GM23338 (cell line): ENCODE data around the gene UBE3C. TPM values are rescaled to one million over a fixed set of nuclear protein-coding genes. Genes with fewer than 3 reads are reported as not detected.

Experiments
- ATAC-seq: fragments of 200-7000 bp; cut with Tn5 transposase; 3 replicates; pipeline ENCODE4 v1.9.1; 2020
- DNase-seq: peaks from one replicate; pipeline ENCODE4 v3.0.0-alpha.2; 2015; ENCODE audit warnings: low spot score
- H2AFZ ChIP-seq: fragments of 200-600 bp; sonication (generic); 2 replicates; pipeline ENCODE4 v1.8.0; 2016; ENCODE audit warnings: antibody characterized with exemption, mild to moderate bottlenecking, moderate library complexity
- H3F3A ChIP-seq: fragments of 200-600 bp; sonication (generic); replicated peaks from 2 replicates; pipeline ENCODE4 v1.8.0; 2017; ENCODE audit warnings: antibody characterized with exemption, mixed run types, low read depth
- H3K27ac ChIP-seq: fragments of 200-600 bp; sonication (generic); 2 replicates; pipeline ENCODE4 v1.6.1; 2016; ENCODE audit warnings: low read depth
- H3K27me3 ChIP-seq: fragments of 200-600 bp; sonication (generic); 2 replicates; pipeline ENCODE4 v1.8.0; 2016; ENCODE audit warnings: mild to moderate bottlenecking, mixed run types, moderate library complexity; ENCODE audit not compliant: insufficient read depth
- H3K36me3 ChIP-seq: fragments of 200-600 bp; sonication (generic); 2 replicates; pipeline ENCODE4 v1.8.0; 2016; ENCODE audit warnings: mild to moderate bottlenecking; ENCODE audit not compliant: insufficient read depth
- H3K4me1 ChIP-seq: fragments of 200-600 bp; sonication (generic); 2 replicates; pipeline ENCODE4 v1.8.0; 2016; ENCODE audit warnings: mild to moderate bottlenecking, moderate library complexity; ENCODE audit not compliant: insufficient read depth
- H3K4me2 ChIP-seq: fragments of 200-600 bp; sonication (generic); 2 replicates; pipeline ENCODE4 v1.7.1; 2017; ENCODE audit warnings: mixed run types
- H3K4me3 ChIP-seq: fragments of 200-600 bp; sonication (generic); 2 replicates; pipeline ENCODE4 v1.6.1; 2016; ENCODE audit warnings: mixed run types
- H3K79me2 ChIP-seq: fragments of 200-600 bp; sonication (generic); replicated peaks from 2 replicates; pipeline ENCODE4 v1.8.0; 2017; ENCODE audit warnings: mild to moderate bottlenecking; ENCODE audit not compliant: insufficient read depth
- H3K9me2 ChIP-seq: fragments of 200-600 bp; sonication (generic); 2 replicates; pipeline ENCODE4 v1.8.0; 2017; ENCODE audit not compliant: insufficient read depth
- H4K20me1 ChIP-seq: fragments of 200-600 bp; sonication (generic); replicated peaks from 2 replicates; pipeline ENCODE4 v1.8.0; 2017; ENCODE audit warnings: mild to moderate bottlenecking; ENCODE audit not compliant: insufficient read depth
- H3K27ac Mint-ChIP-seq: 2 replicates; pipeline ENCODE4 v1.8.0; 2020; ENCODE audit warnings: inconsistent platforms, mild to moderate bottlenecking, moderate library complexity, mixed read lengths
- H3K27me3 Mint-ChIP-seq: 3 replicates; pipeline ENCODE4 v1.8.0; 2022; ENCODE audit warnings: low read depth, mild to moderate bottlenecking, moderate library complexity, mixed read lengths, inconsistent platforms; ENCODE audit not compliant: insufficient read depth, poor library complexity
- H3K36me3 Mint-ChIP-seq: 3 replicates; pipeline ENCODE4 v1.8.0; 2021; ENCODE audit warnings: low read depth, mild to moderate bottlenecking, inconsistent platforms, moderate library complexity, mixed read lengths
- H3K4me1 Mint-ChIP-seq: 3 replicates; pipeline ENCODE4 v1.8.0; 2020; ENCODE audit warnings: mild to moderate bottlenecking, inconsistent platforms, mixed read lengths
- H3K4me3 Mint-ChIP-seq: 3 replicates; pipeline ENCODE4 v1.8.0; 2021; ENCODE audit warnings: moderate library complexity, mild to moderate bottlenecking, inconsistent platforms, mixed read lengths
- H3K9me3 Mint-ChIP-seq: 3 replicates; pipeline ENCODE4 v1.8.0; 2020; ENCODE audit warnings: moderate library complexity, mild to moderate bottlenecking, inconsistent platforms, mixed read lengths
- ETS1 ChIP-seq: IDR thresholded peaks from 2 replicates; pipeline ENCODE4 v1.6.1; 2016; ENCODE audit warnings: antibody characterized with exemption
- EZH2 ChIP-seq: fragments of 200-600 bp; sonication (generic); IDR thresholded peaks from one replicate; pipeline ENCODE4 v1.8.0; 2017; ENCODE audit warnings: antibody characterized with exemption, mild to moderate bottlenecking, low read depth; ENCODE audit not compliant: unreplicated experiment
- EZH2phosphoT487 ChIP-seq: fragments of 200-600 bp; sonication (generic); IDR thresholded peaks from one replicate; pipeline ENCODE4 v1.8.1; 2018; ENCODE audit warnings: antibody characterized with exemption; ENCODE audit not compliant: unreplicated experiment
- JUNB ChIP-seq: IDR thresholded peaks from one replicate; pipeline ENCODE4 v1.6.1; 2016; ENCODE audit warnings: antibody characterized with exemption; ENCODE audit not compliant: unreplicated experiment
- ZNF114 ChIP-seq: fragments of 250-450 bp; sonication (Bioruptor Pico); IDR thresholded peaks from 2 replicates; pipeline ENCODE4 v1.5.0; 2020; ENCODE audit warnings: mild to moderate bottlenecking, moderate library complexity
- ZNF462 ChIP-seq: fragments of 250-450 bp; sonication (Bioruptor Pico); IDR thresholded peaks from 2 replicates; pipeline ENCODE4 v1.5.0; 2020; ENCODE audit warnings: mild to moderate bottlenecking, moderate library complexity
- polyA plus RNA-seq: library from polyadenylated mRNA; unstranded; fragments of >200 nt; fragmentation: Nextera tagmentation; extraction: Ambion mirVana; gene quantifications from 2 replicates; pipeline ENCODE4 v1.2.1, GENCODE V29; 2016
- total RNA-seq: library from RNA; depleted of rRNA; stranded (reverse); fragments of >200 nt; shearing (Covaris generic); gene quantifications from 2 replicates; pipeline ENCODE4 v1.2.3, GENCODE V29; 2014

The UBE3C gene
- total and polyA plus RNA-seq, 2 experiments from 2014 or later, result 16.8 to 76.9 TPM

GRCh38 chr7:157090485-157091165 lies 48.1 kb upstream of the UBE3C start (continued):
- TF ChIP-seq ZNF462 (CRISPR knock-in tag), result no peak

- peaks cover 7% of the 10 kb centered on the region for H3K27me3 Mint-ChIP-seq
- Histone ChIP-seq H3K9me2 (no peaks in the 10 kb centered on the region), H2AFZ (0 out of 2 replicates have a peak overlapping the region, but pooled peaks have one; percentile 38), H3K36me3 (no peaks in the 10 kb centered on the region), H3K4me1 (no peaks in the 10 kb centered on the region), H3K27me3 (no peaks in the 10 kb centered on the region), H3K4me3 (no peak overlapping the region), H3K27ac (no peak overlapping the region), H4K20me1 (no peaks in the 10 kb centered on the region), H3K79me2 (no peaks in the 10 kb centered on the region), H3K4me2 (no peak overlapping the region), H3F3A (no peaks in the 10 kb centered on the region)
- peaks cover 8% of the 10 kb centered on the region; the same call in 2 of the 3 replicates for H3K36me3 Mint-ChIP-seq
- DNase-seq (no peak), ATAC-seq (no peak)
- no peaks in the 10 kb centered on the region for H3K4me1 Mint-ChIP-seq
- peaks cover 26% of the 10 kb centered on the region for H3K9me3 Mint-ChIP-seq
- no peak overlapping the region for H3K4me3 Mint-ChIP-seq
- no peak overlapping the region for H3K27ac Mint-ChIP-seq
- TF ChIP-seq JUNB, result no peak
- no peak for TF ChIP-seq EZH2
- no peak for TF ChIP-seq ETS1
- no peak for TF ChIP-seq ZNF114 (CRISPR knock-in tag)
- TF ChIP-seq EZH2phosphoT487, result no peak
- no peak for TF ChIP-seq ZNF462 (CRISPR knock-in tag)
Measured at GRCh38 chr7:157096286-157097055, 42.3 kb upstream of the UBE3C start.
